ENCODE results near the gene TTC13. TPM values are rescaled to one million over a fixed set of nuclear protein-coding genes. Genes with fewer than 3 reads are reported as not detected.
A peak's percentile ranks its signal among the peaks of the same experiment; 100 is the strongest.

Gene TTC13
- total RNA-seq, 1 donor from 2014 or later = 20.7 TPM

DNA sequence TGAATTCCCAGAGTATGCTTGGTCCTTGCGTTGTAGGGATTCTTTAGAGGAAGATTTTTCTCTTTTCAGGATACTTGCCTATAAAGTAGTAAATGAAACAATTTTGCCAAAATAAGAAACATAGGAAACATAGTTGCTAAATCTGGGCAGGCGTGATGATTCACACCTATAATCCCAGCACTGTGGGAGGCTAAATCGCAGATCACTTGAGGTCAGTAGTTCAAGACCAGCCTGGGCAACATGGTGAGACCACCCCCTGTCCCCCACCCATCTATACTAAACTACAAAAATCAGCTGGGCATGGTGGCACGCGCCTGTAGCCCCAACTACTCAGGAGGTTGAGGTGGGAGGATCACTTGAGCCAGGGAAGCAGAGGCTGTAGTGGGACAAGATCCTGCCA lies 5.2 kb upstream of the TTC13 start:
- intact Hi-C loops (cut with micrococcal nuclease) = no loop called here
- H3K27ac Mint-ChIP-seq = no peak overlapping the region
- no peaks in the 10 kb centered on the region for H3K4me1 Mint-ChIP-seq (ENCODE audit: low read depth)
- H3K9me3 Mint-ChIP-seq = no peaks in the 10 kb centered on the region
- H3K36me3 Mint-ChIP-seq (ENCODE audit: low read depth) = peaks cover 5% of the 10 kb centered on the region
- no peaks in the 10 kb centered on the region for H3K27me3 Mint-ChIP-seq (ENCODE audit: insufficient read depth)
- no peak for DNase-seq (ENCODE audit: low spot score)
- no peak overlapping the region for H3K4me3 Mint-ChIP-seq

DNA sequence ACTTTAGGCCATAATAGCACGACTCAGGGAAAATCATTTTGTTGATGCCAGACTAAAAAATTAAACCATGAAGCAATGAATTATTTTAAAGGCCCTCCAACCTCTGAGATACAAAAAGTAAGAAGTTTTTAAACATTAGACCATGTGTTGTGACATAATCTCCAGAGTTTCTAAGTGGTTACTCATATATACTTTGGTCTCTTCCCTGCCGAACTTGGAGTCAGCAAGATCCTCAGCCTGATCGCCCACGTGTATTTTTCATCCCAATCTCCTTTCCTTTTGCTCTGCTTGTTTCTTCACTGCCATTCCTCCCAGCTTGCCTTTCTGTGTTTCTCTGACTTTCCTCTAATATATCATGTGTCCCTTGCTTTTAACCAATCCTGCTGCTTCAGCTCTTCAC lies 4.0 kb upstream of the TTC13 start:
- intact Hi-C loops (cut with micrococcal nuclease) = no loop called here
- no peak overlapping the region for H3K27ac Mint-ChIP-seq
- no peak for DNase-seq (ENCODE audit: low spot score)
- H3K9me3 Mint-ChIP-seq = no peaks in the 10 kb centered on the region
- H3K4me1 Mint-ChIP-seq (ENCODE audit: low read depth) = peaks cover under 1% of the 10 kb centered on the region
- no peak overlapping the region for H3K4me3 Mint-ChIP-seq
- peaks cover 4% of the 10 kb centered on the region for H3K36me3 Mint-ChIP-seq (ENCODE audit: low read depth)
- no peaks in the 10 kb centered on the region for H3K27me3 Mint-ChIP-seq (ENCODE audit: insufficient read depth)

DNA sequence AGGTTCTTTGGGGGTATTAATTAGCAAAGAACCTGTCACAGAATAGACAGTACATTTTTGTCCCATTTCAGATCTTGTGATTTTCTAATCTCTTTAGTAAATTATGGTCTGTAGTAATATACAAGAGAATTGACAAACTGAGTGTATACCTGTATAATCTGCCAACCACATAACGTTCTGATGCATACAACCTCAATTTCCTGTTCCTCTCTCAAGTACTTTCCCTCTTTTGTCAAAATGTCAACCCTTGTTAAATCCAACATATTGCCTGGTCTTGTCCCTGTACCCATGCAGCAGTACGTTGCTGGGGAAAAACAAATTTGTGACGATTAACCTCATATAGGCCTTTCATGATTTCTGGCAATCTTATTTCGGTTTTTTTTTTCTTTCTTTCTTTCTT lies 1.3 kb upstream of the TTC13 start:
- no peaks in the 10 kb centered on the region for H3K9me3 Mint-ChIP-seq
- intact Hi-C loops (cut with micrococcal nuclease) = loop anchor here (1.0 to 5.0 kb wide), 9 partner anchors 59 to 1353 kb away; partner anchors contain the start of genes C1orf198, COG2, SPRTN and TAF5L
- peaks cover 18% of the 10 kb centered on the region for H3K36me3 Mint-ChIP-seq (ENCODE audit: low read depth)
- DNase-seq (ENCODE audit: low spot score) = no peak
- no peaks in the 10 kb centered on the region for H3K27me3 Mint-ChIP-seq (ENCODE audit: insufficient read depth)
- no peak overlapping the region for H3K4me3 Mint-ChIP-seq
- peak overlapping the region; percentile 64 for H3K27ac Mint-ChIP-seq
- H3K4me1 Mint-ChIP-seq (ENCODE audit: low read depth) = peaks cover 22% of the 10 kb centered on the region

DNA sequence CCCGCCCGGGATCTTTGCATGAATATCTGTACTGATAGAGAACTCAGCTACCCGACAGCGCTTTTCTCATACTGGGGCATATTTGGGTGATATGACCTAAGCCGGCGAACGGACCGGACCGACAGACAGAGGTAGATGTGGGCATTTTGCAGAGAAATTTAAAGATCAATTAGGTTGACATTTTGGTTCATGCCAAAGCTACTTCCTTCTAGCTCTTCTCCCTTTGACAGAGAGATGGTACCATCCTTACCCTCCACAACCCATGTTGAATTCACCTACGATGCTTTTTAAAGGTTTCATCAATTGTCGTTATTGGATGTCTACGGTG lies 692 bp upstream of the TTC13 start:
- H3K9me3 Mint-ChIP-seq = no peaks in the 10 kb centered on the region
- H3K4me1 Mint-ChIP-seq (ENCODE audit: low read depth) = peaks cover 27% of the 10 kb centered on the region
- H3K36me3 Mint-ChIP-seq (ENCODE audit: low read depth) = peaks cover 19% of the 10 kb centered on the region
- H3K27me3 Mint-ChIP-seq (ENCODE audit: insufficient read depth) = no peaks in the 10 kb centered on the region
- intact Hi-C loops (cut with micrococcal nuclease) = loop anchor here (1.0 to 5.0 kb wide), 9 partner anchors 60 to 1352 kb away; partner anchors contain the start of genes C1orf198, COG2, SPRTN and TAF5L
- H3K27ac Mint-ChIP-seq = peak overlapping the region; percentile 87
- no peak overlapping the region for H3K4me3 Mint-ChIP-seq
- DNase-seq (ENCODE audit: low spot score) = no peak

DNA sequence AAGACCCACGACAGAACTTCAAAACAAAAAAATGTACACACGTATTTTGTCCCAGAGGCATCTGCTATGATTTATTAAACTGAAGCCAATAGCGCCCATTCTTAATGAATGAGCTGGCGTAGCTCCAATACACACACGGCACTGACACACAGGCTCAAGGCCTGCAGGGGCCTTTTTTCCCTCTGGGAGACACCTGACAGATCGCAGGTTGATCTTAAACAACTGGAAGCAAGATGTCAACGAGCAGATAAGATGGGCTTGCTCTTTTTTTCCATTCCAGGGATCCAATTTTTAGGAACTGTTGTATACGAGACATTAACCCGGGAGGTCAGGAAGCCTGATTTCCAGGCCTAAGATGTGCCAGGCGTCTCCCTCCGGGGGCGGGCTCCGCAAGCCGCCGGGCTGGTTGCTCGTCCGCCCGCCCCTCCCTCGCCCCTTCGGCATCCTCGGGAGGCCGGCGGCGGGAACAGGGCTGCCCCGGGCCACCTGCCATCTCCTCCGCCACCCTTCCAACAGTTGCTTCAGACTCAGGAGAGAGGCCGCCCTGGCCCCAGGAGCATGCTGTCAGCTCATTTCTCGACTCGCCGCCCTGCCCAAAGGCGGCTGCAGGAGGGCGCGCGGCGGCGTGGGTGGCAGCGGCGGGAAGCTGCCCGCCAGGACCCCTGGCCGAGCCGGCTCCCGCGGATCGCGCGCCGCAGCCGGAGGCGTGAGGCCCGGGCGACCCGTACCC lies 735 bp downstream of the TTC13 start:
- Mint-ChIP-seq H3K27me3 (ENCODE audit: insufficient read depth) (no peaks in the 10 kb centered on the region), H3K27ac (peak overlapping the region; percentile 94), H3K36me3 (ENCODE audit: low read depth) (peaks cover 24% of the 10 kb centered on the region), H3K4me3 (peak overlapping the region; percentile 92), H3K9me3 (no peaks in the 10 kb centered on the region), H3K4me1 (ENCODE audit: low read depth) (peaks cover 41% of the 10 kb centered on the region)
- intact Hi-C loops (cut with micrococcal nuclease) = loop anchor here (1.0 to 5.0 kb wide), 5 partner anchors 226 to 1351 kb away; partner anchors contain the start of genes GNPAT, TAF5L and URB2
- peak; percentile 8 for DNase-seq (ENCODE audit: low spot score)

DNA sequence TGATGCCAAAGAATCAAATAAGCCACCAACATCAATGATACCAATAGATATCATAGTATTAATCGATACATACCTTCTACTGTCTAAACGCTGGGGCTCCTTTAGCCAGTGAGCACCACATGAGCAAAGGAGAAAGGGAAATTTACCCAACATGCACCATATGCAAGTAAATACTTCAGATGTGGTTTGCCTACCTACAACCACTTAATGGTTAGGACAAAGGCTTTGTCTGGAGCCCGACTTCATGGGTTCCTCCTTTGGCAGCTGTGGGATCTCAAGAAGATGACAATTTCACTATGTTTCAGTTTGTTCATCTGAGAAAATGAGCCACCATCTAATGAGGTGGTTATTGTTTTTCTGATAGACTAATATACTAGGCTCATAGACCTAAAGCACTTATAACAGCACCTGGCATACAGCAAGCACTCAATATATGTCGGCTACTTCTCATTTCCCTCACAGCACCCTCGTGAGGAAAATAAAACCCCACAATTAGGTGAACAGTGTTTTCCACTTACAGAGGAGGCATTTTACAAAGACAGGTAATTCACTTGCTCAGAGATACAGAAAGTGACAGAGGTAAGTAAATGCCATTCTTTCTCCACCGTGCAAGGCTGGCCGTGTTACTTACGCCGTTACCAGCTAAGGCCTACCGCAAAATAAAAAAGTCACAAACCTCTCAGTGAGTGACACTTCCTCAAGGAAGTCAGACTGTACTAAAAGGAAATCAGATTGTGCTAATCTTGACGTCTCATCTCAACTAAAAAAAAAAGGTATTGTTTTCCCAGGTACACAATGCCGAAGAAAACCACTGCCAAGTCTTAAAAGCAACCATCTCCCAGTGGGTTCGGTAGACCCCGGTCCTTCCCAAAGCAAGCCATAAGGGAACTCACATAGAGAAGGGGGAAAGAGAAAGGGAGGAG lies 1.6 kb downstream of the TTC13 start:
- peak; percentile 16 for DNase-seq (ENCODE audit: low spot score)
- peak overlapping the region; percentile 92 for H3K4me3 Mint-ChIP-seq
- peaks cover 50% of the 10 kb centered on the region for H3K4me1 Mint-ChIP-seq (ENCODE audit: low read depth)
- intact Hi-C loops (cut with micrococcal nuclease) = loop anchor here (5.0 kb wide), 2 partner anchors 225 to 1350 kb away; partner anchors contain the start of genes TAF5L and URB2
- H3K9me3 Mint-ChIP-seq = no peaks in the 10 kb centered on the region
- no peaks in the 10 kb centered on the region for H3K27me3 Mint-ChIP-seq (ENCODE audit: insufficient read depth)
- H3K27ac Mint-ChIP-seq = peak overlapping the region; percentile 94
- peaks cover 24% of the 10 kb centered on the region for H3K36me3 Mint-ChIP-seq (ENCODE audit: low read depth)

DNA sequence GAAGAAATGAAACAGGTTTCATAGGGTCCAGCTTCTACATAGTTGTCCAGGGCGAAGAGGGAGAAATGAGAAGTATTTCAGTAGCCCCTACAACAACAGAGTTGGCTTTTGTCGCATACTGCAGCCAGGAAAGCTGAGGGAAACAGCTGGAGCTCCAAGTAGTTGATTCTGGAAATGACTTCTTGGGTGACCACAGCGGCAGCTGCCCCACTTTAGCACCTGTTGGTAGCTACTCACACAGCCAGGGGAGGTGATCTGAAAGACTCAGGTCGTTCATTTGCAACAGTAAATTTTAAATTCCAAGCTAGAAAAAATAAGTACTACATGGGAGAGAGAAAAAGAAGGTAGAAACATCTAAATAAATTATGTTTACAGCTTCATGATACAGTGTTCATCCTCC lies 2.3 kb downstream of the TTC13 start:
- Mint-ChIP-seq H3K36me3 (ENCODE audit: low read depth) (peaks cover 24% of the 10 kb centered on the region), H3K4me3 (peak overlapping the region; percentile 62), H3K4me1 (ENCODE audit: low read depth) (peaks cover 57% of the 10 kb centered on the region), H3K9me3 (no peaks in the 10 kb centered on the region), H3K27me3 (ENCODE audit: insufficient read depth) (no peaks in the 10 kb centered on the region), H3K27ac (peak overlapping the region; percentile 5)
- intact Hi-C loops (cut with micrococcal nuclease) = loop anchor here (5.0 kb wide), 2 partner anchors 224 to 1349 kb away; partner anchors contain the start of genes TAF5L and URB2
- DNase-seq (ENCODE audit: low spot score) = no peak

DNA sequence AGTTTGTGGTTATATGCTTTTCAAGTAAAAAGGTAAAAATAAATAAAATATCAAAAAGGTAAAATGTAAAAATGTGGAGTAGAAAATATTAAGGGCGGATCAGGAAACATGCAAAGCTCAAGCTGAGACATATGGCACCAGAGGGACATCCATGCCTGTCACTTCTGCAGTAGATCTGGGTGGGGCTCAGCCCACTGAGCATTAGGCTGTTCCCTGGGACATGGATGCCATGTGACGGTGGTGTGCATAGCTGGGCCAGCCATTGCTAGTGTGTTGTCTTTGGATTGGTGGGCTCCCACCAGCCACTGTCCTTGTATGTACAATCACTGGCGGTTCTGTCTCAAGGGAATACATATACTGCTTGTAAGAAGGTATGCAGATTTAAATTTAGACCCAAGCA lies 3.0 kb downstream of the TTC13 start:
- Mint-ChIP-seq H3K36me3 (ENCODE audit: low read depth) (peaks cover 24% of the 10 kb centered on the region), H3K4me1 (ENCODE audit: low read depth) (peaks cover 58% of the 10 kb centered on the region), H3K27me3 (ENCODE audit: insufficient read depth) (no peaks in the 10 kb centered on the region), H3K27ac (no peak overlapping the region), H3K4me3 (no peak overlapping the region), H3K9me3 (no peaks in the 10 kb centered on the region)
- no peak for DNase-seq (ENCODE audit: low spot score)
- intact Hi-C loops (cut with micrococcal nuclease) = loop anchor here (5.0 kb wide), 2 partner anchors 223 to 1348 kb away; partner anchors contain the start of genes TAF5L and URB2

DNA sequence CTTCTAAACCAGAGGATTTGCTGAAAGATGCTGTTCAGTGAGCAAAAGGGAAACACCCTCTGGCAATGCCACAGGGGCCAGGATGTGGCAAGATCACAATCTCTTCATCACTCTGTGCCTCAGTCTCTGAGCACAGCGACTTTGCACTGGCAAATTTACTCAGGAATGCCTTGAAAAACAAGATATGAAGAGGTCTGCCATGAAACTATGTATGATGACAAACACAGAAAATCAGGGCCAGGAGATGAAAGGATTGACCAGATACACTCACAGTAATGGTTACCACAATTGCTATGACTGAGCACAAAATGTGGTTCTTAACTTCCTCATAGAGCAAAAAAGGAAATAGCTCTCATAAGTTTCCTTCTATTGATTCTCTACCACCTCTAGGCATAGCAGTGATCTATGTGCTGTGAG lies 5.8 kb downstream of the TTC13 start:
- DNase-seq (ENCODE audit: low spot score) = peak; percentile 61
- H3K27ac Mint-ChIP-seq = peak overlapping the region; percentile 75
- H3K4me3 Mint-ChIP-seq = peak overlapping the region; percentile 59
- intact Hi-C loops (cut with micrococcal nuclease) = loop anchor here (2.0 kb wide), 1 partner anchor 488 kb away; no protein-coding TSS in a partner anchor
- H3K27me3 Mint-ChIP-seq (ENCODE audit: insufficient read depth) = no peaks in the 10 kb centered on the region
- peaks cover 25% of the 10 kb centered on the region for H3K36me3 Mint-ChIP-seq (ENCODE audit: low read depth)
- H3K4me1 Mint-ChIP-seq (ENCODE audit: low read depth) = peaks cover 64% of the 10 kb centered on the region
- no peaks in the 10 kb centered on the region for H3K9me3 Mint-ChIP-seq

DNA sequence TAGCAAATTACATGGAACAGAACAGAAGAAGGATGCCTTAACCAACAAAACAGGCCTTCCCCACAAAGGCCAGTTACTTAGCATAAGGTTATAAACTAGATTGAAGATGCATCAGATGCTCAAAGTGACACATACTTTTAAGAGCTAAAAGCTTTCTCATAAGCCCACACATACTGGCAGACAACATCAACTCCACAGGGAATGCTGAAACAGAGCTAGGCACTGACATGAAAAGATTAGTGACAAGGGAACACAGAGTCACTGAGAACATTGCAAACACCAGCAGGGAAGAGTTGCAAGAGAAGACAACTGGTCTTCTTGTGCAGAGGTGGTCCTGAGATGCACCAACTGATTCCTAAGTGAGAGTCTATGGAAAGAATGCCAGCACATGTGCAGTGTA lies 6.9 kb downstream of the TTC13 start:
- no peak overlapping the region for H3K27ac Mint-ChIP-seq
- intact Hi-C loops (cut with micrococcal nuclease) = loop anchor here (2.0 kb wide), 1 partner anchor 489 kb away; no protein-coding TSS in a partner anchor
- no peaks in the 10 kb centered on the region for H3K27me3 Mint-ChIP-seq (ENCODE audit: insufficient read depth)
- H3K9me3 Mint-ChIP-seq = no peaks in the 10 kb centered on the region
- H3K36me3 Mint-ChIP-seq (ENCODE audit: low read depth) = peaks cover 20% of the 10 kb centered on the region
- no peak overlapping the region for H3K4me3 Mint-ChIP-seq
- H3K4me1 Mint-ChIP-seq (ENCODE audit: low read depth) = peaks cover 54% of the 10 kb centered on the region
- DNase-seq (ENCODE audit: low spot score) = no peak

DNA sequence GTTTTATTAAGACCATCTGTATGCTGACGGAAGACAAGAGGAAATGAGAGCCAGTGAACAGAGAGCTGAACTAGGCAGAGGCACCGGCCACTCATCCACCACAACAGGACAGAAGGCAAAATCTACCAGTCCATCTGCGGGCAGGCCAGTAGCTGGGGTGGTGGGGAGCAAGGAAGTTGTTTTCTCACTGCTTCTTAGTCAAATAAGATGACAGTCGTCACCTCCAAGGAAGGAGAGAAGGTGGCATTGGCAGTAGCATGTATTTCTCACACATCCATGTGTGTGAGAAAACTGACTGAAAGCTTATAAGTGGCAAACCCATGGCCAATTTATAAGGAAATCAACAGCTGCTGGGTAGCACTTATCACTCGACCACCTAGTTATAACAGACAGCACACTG lies 8.2 kb downstream of the TTC13 start:
- intact Hi-C loops (cut with micrococcal nuclease) = no loop called here
- Mint-ChIP-seq H3K9me3 (no peaks in the 10 kb centered on the region), H3K4me3 (no peak overlapping the region)

DNA sequence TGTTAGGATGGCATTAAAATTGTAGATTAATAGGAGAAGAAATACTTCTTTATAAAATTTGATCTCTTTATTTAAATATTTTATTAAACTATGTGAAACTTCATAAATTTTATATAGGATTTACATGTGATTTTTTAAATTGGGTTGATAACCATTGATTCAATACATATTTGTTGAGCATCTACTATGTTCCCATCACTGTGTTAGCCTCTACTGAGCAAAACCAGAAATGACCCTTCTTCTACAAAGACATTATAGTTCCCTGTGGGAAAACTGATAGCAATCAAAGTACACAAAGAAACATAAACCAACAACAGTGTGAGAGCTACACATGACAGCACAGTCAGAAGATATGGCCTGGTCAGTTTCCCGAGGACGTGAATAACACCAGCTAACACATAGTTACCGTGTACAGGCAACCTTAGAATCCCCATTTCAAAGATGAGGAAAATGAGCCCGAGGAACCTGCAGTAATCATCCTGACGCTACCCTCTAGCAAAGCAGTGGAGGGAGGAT lies 12.2 kb downstream of the TTC13 start:
- Mint-ChIP-seq H3K27me3 (ENCODE audit: insufficient read depth) (no peaks in the 10 kb centered on the region), H3K27ac (no peak overlapping the region), H3K4me3 (no peak overlapping the region), H3K36me3 (ENCODE audit: low read depth) (peaks cover 6% of the 10 kb centered on the region), H3K9me3 (no peaks in the 10 kb centered on the region), H3K4me1 (ENCODE audit: low read depth) (peaks cover 14% of the 10 kb centered on the region)
- DNase-seq (ENCODE audit: low spot score) = no peak
- intact Hi-C loops (cut with micrococcal nuclease) = no loop called here

More for the DNA sequence above, 8.2 kb downstream of the TTC13 start:
- no peak for DNase-seq (ENCODE audit: low spot score)
- Mint-ChIP-seq H3K4me1 (ENCODE audit: low read depth) (peaks cover 42% of the 10 kb centered on the region), H3K27me3 (ENCODE audit: insufficient read depth) (no peaks in the 10 kb centered on the region), H3K36me3 (ENCODE audit: low read depth) (peaks cover 11% of the 10 kb centered on the region), H3K27ac (no peak overlapping the region)
